H9 (cell line): Measurements from ENCODE around the gene MAST2. TPM values are rescaled to one million over a fixed set of nuclear protein-coding genes. Genes with fewer than 3 reads are reported as not detected.

Source experiments
- DNase-seq: peaks from one replicate; pipeline ENCODE4 v3.0.0-alpha.2; 2017
- H2AFZ ChIP-seq: one replicate; pipeline ENCODE4 v1.6.1; 2013; ENCODE audit warnings: mild to moderate bottlenecking, low read length, control low read depth, moderate library complexity
- H2AK5ac ChIP-seq: 2 replicates; pipeline ENCODE4 v1.6.1; 2013; ENCODE audit warnings: low read length, control low read depth, mixed read lengths; ENCODE audit not compliant: insufficient read length
- H2BK120ac ChIP-seq: one replicate; pipeline ENCODE4 v1.6.1; 2013; ENCODE audit warnings: low read depth, mild to moderate bottlenecking, low read length, control low read depth, inconsistent platforms; ENCODE audit not compliant: poor library complexity, severe bottlenecking
- H2BK12ac ChIP-seq: 2 replicates; pipeline ENCODE4 v1.6.1; 2013; ENCODE audit warnings: low read length, control low read depth, mixed read lengths, low read depth; ENCODE audit not compliant: insufficient read length
- H2BK15ac ChIP-seq: 2 replicates; pipeline ENCODE4 v1.6.1; 2013; ENCODE audit warnings: low read depth, low read length, control low read depth
- H2BK20ac ChIP-seq: one replicate; pipeline ENCODE4 v1.6.1; 2013; ENCODE audit warnings: low read depth, mild to moderate bottlenecking, low read length, control low read depth, inconsistent platforms; ENCODE audit not compliant: poor library complexity, severe bottlenecking
- H2BK5ac ChIP-seq: 2 replicates; pipeline ENCODE4 v1.6.1; 2013; ENCODE audit warnings: low read length, control low read depth, mixed read lengths; ENCODE audit not compliant: insufficient read length
- H3K14ac ChIP-seq: 2 replicates; pipeline ENCODE4 v1.6.1; 2013; ENCODE audit warnings: low read length, control low read depth; ENCODE audit not compliant: insufficient read depth
- H3K18ac ChIP-seq: 2 replicates; pipeline ENCODE4 v1.6.1; 2013; ENCODE audit warnings: low read depth, mild to moderate bottlenecking, mixed read lengths, low read length, control low read depth; ENCODE audit not compliant: insufficient read length
- H3K23ac ChIP-seq: 2 replicates; pipeline ENCODE4 v1.6.1; 2013; ENCODE audit warnings: low read length, control low read depth, mixed read lengths, low read depth; ENCODE audit not compliant: insufficient read length
- H3K23me2 ChIP-seq: 2 replicates; pipeline ENCODE4 v1.6.1; 2013; ENCODE audit warnings: low read depth, mild to moderate bottlenecking, mixed read lengths, low read length, control low read depth; ENCODE audit not compliant: insufficient read length, poor library complexity, severe bottlenecking
- H3K27ac ChIP-seq: 2 replicates; pipeline ENCODE4 v1.5.1; 2013; ENCODE audit warnings: low read length, control low read depth, mixed read lengths, low read depth; ENCODE audit not compliant: insufficient read length
- H3K27me3 ChIP-seq: 2 replicates; pipeline ENCODE4 v1.6.1; 2013; ENCODE audit warnings: low read length, control low read depth, inconsistent platforms; ENCODE audit not compliant: insufficient read depth
- H3K4ac ChIP-seq: 2 replicates; pipeline ENCODE4 v1.6.1; 2013; ENCODE audit warnings: low read depth, mild to moderate bottlenecking, control low read depth, inconsistent platforms, low read length, moderate library complexity
- H3K4me1 ChIP-seq: 2 replicates; pipeline ENCODE4 v1.6.1; 2013; ENCODE audit warnings: low read length, control low read depth, inconsistent platforms; ENCODE audit not compliant: insufficient read depth
- H3K4me2 ChIP-seq: 2 replicates; pipeline ENCODE4 v1.6.1; 2013; ENCODE audit warnings: low read length, control low read depth, mixed read lengths; ENCODE audit not compliant: insufficient read length, insufficient read depth
- H3K56ac ChIP-seq: 2 replicates; pipeline ENCODE4 v1.6.1; 2013; ENCODE audit warnings: low read depth, mild to moderate bottlenecking, mixed read lengths, low read length, control low read depth; ENCODE audit not compliant: insufficient read length
- H3K79me1 ChIP-seq: 2 replicates; pipeline ENCODE4 v1.6.1; 2013; ENCODE audit warnings: low read depth, mild to moderate bottlenecking, moderate library complexity, low read length, control low read depth, inconsistent platforms; ENCODE audit not compliant: insufficient read depth, poor library complexity, severe bottlenecking
- H3K79me2 ChIP-seq: 2 replicates; pipeline ENCODE4 v1.6.1; 2013; ENCODE audit warnings: low read length, control low read depth, inconsistent platforms; ENCODE audit not compliant: insufficient read depth
- H3K9ac ChIP-seq: 2 replicates; pipeline ENCODE4 v1.6.1; 2013; ENCODE audit warnings: low read length, control low read depth, mixed read lengths; ENCODE audit not compliant: insufficient read length; ENCODE audit errors: extremely low read depth
- H3K9me3 ChIP-seq: one replicate; pipeline ENCODE4 v1.6.1; 2013; ENCODE audit warnings: low read depth, low read length, inconsistent platforms; ENCODE audit not compliant: control insufficient read depth
- H3T11ph ChIP-seq: one replicate; pipeline ENCODE4 v1.6.1; 2013; ENCODE audit warnings: mild to moderate bottlenecking, low read length, control low read depth, inconsistent platforms
- H4K20me1 ChIP-seq: one replicate; pipeline ENCODE4 v1.6.1; 2013; ENCODE audit not compliant: control insufficient read depth, insufficient read length, insufficient read depth
- H4K5ac ChIP-seq: 2 replicates; pipeline ENCODE4 v1.6.1; 2013; ENCODE audit warnings: low read depth, mild to moderate bottlenecking, mixed read lengths, low read length, control low read depth; ENCODE audit not compliant: insufficient read length
- H4K8ac ChIP-seq: replicated peaks from 2 replicates; pipeline ENCODE4 v1.6.1; 2013; ENCODE audit warnings: low read length, control low read depth, mixed read lengths, low read depth; ENCODE audit not compliant: insufficient read length
- H4K91ac ChIP-seq: 2 replicates; pipeline ENCODE4 v1.6.1; 2013; ENCODE audit warnings: low read depth, mild to moderate bottlenecking, moderate library complexity, mixed read lengths, low read length, control low read depth; ENCODE audit not compliant: insufficient read length
- H3K27ac Mint-ChIP-seq, 3 experiments: 2 replicates in 2 of 3; 3 replicates in 1 of 3; pipeline ENCODE4 v1.8.0; 2020 to 2021; ENCODE audit warnings: mixed read lengths in 3 of 3, mild to moderate bottlenecking in 1 of 3, moderate library complexity in 1 of 3
- H3K27me3 Mint-ChIP-seq: 2 replicates; pipeline ENCODE4 v1.8.0; 2021; ENCODE audit warnings: low read depth, mild to moderate bottlenecking, moderate library complexity, mixed read lengths
- H3K36me3 Mint-ChIP-seq, 3 experiments: 2 replicates in 2 of 3; 3 replicates in 1 of 3; pipeline ENCODE4 v1.8.0; 2020 to 2021; ENCODE audit warnings: low read depth in 3 of 3, mixed read lengths in 3 of 3; ENCODE audit not compliant: insufficient read depth in 1 of 3
- H3K4me1 Mint-ChIP-seq, 2 experiments: 2 replicates each; pipeline ENCODE4 v1.8.0; 2020; ENCODE audit warnings: mixed read lengths in 2 of 2
- H3K4me3 Mint-ChIP-seq, 2 experiments: 2 replicates in 1 of 2; 3 replicates in 1 of 2; pipeline ENCODE4 v1.8.0; 2020 to 2021; ENCODE audit warnings: mild to moderate bottlenecking in 2 of 2, mixed read lengths in 2 of 2, moderate library complexity in 1 of 2
- H3K9me3 Mint-ChIP-seq, 2 experiments: 2 replicates in 1 of 2; 3 replicates in 1 of 2; pipeline ENCODE4 v1.8.0; 2020; ENCODE audit warnings: mild to moderate bottlenecking in 2 of 2, mixed read lengths in 2 of 2, moderate library complexity in 1 of 2
- CTCF ChIP-seq: fragments of 200-600 bp; sonication (generic); conservative IDR thresholded peaks from 3 replicates; pipeline ENCODE4 v1.8.0; 2021; ENCODE audit warnings: antibody characterized with exemption, mild to moderate bottlenecking
- WGBS: extraction: QIAGEN DNeasy Blood & Tissue Kit; methylation state at CpG from one replicate; pipeline ENCODE4 v1.1.7; 2013; ENCODE audit warnings: missing lambda C conversion rate, low lambda C conversion rate, mixed read lengths; ENCODE audit not compliant: insufficient read length; ENCODE audit errors: extremely low coverage; 5-methylcytosine and 5-hydroxymethylcytosine counted together
- total RNA-seq: library from RNA; stranded (reverse); gene quantifications from 2 replicates; pipeline ENCODE4 v1.2.1, GENCODE V29; 2021

The MAST2 gene
- total RNA-seq, 1 experiment from 2014 or later, result 28.8 TPM

DNA sequence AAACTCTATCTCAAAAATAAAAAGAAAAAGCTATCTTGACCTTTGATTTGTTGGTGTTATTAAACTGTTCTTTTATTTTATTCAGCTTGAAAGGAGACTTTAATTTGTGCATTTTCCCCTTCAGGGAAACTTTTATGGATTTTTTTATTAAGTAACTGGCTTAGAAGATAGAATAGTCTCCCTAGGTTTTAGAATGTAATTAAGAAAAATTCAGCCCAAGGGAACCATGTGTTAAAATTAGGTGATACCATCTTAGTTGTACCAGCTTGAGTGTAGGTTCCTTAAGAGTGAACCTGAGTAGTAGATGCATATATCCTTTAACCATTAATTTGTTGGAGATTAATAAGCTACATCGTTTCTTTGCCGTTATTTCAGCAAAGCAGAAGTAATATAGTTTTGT lies 11.4 kb downstream of the MAST2 start:
- Histone ChIP-seq H3K4me2 (no peak overlapping the region), H3K4me1 (no peaks in the 10 kb centered on the region; the same call in 1 of the 2 replicates), H2AK5ac (no peak overlapping the region), H3K18ac (no peak overlapping the region), H3K23me2 (no peaks in the 10 kb centered on the region), H2BK12ac (no peak overlapping the region), H3K79me1 (no peaks in the 10 kb centered on the region), H3K4ac (no peak overlapping the region), H3K23ac (no peak overlapping the region), H3K14ac (no peak overlapping the region), H4K5ac (no peak overlapping the region), H2AFZ (no peak overlapping the region), H3K27ac (no peak overlapping the region), H3K56ac (no peak overlapping the region), H3K27me3 (no peaks in the 10 kb centered on the region), H3K79me2 (no peaks in the 10 kb centered on the region; the same call in 1 of the 2 replicates), H3K9ac (no peak overlapping the region), H3K9me3 (no peaks in the 10 kb centered on the region), H2BK5ac (no peak overlapping the region), H4K91ac (no peak overlapping the region), H3T11ph (no peak overlapping the region), H2BK15ac (no peak overlapping the region), H2BK20ac (no peak overlapping the region), H4K20me1 (no peaks in the 10 kb centered on the region), H4K8ac (no peak overlapping the region), H2BK120ac (no peak overlapping the region)
- H3K9me3 Mint-ChIP-seq, result peaks cover 0 to 6% of the 10 kb centered on the region in 2 experiments; a peak in 2 of 5 replicates
- no peak overlapping the region for H3K4me3 Mint-ChIP-seq
- peaks cover 22 to 27% (median 26%) of the 10 kb centered on the region in 3 experiments for H3K36me3 Mint-ChIP-seq
- H3K27ac Mint-ChIP-seq, result no peak overlapping the region
- no peak for TF ChIP-seq CTCF
- H3K27me3 Mint-ChIP-seq, result no peaks in the 10 kb centered on the region
- DNase-seq, result no peak
- WGBS, result no CpG with 5 or more reads among the region's 2 CpGs
- 0 out of 4 replicates have a peak, but pooled peaks cover 2 to 3% of the 10 kb centered on the region in 2 experiments for H3K4me1 Mint-ChIP-seq
